NCI-H446 treated with DMSO at 0.1 percent for 48 hours (cell line): ENCODE data around the gene POLR3GL.
A peak's percentile ranks its signal among the peaks of the same experiment; 100 is the strongest.
"Not testable (repeated sequence)": the region's sequence is repeated elsewhere in the genome, so short reads cannot be mapped to it uniquely, and the experiment has no call there.

Experiments
- DNase-seq: peaks from one replicate; lab custom pipeline; 2025; lab: John Stamatoyannopoulos, UW

POLR3GL gene, protein sequence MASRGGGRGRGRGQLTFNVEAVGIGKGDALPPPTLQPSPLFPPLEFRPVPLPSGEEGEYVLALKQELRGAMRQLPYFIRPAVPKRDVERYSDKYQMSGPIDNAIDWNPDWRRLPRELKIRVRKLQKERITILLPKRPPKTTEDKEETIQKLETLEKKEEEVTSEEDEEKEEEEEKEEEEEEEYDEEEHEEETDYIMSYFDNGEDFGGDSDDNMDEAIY

DNA sequence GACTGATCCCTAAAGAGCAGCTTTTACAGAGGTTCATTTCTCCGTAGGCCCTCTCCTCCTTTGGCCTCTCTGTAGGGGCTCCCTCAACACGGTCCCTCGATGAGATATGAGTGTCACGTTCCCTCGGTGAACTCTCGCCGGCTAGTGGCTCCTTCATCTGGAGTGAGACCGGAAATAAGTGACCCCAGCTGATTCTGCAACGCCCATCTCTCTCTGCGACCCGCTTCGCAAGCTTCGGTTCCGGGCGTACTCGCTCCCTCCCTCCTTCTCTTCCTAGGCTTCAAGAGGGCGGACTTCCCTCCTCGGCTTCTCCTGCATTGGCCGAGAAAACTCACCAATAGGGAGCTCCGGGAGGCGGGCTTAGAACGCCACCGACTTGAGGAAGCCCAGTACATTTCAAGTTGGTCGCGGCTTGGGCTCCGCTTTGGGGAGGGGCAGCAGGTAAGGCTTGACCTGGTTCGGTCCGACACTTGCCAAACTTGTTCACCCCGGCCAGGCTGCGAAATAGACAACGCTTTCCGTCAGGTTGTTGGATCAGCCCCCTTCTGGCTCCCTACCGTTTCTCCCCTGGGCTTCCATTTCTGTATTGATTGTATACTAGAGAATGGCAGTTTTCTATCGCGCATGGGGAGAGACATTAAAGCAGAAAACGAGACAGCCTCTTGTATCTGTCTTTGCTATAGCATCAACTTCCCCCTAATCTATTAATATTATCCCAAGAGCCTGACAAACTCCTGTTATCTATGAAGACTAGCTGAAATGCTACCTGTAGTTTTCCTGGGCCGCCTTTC, at the start of gene POLR3GL, which contains the start of gene ANKRD34A:
Gene POLR3GL, plus strand, starts transcription at position 363 of the 791 bp plus-strand sequence. CDS start 10,176 bp downstream, outside the sequence.
Gene ANKRD34A, minus strand, starts transcription at position 248 of the 791 bp plus-strand sequence. CDS start 2,816 bp downstream, outside the sequence.
- DNase-seq, result peak; percentile 76

DNA sequence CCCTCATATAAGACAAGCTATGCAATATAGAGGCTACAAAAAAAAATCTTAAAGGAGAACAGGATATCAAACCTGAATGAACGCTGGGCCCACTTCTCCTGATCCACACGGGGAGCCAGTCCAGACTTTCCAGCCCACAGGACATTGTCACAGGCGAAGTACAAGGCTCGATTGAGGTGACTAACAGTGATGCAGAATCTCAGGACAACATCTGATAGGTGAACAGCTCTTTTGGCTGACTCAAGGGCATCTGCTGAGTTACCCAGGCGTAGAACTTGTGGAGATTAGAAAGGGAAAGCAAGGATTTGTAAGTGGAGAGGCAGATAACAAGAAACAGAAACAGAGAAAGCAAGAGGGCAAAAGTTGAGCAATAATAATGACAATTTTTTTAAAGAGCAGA, 47.7 kb upstream of the POLR3GL start:
- no peak for DNase-seq

DNA sequence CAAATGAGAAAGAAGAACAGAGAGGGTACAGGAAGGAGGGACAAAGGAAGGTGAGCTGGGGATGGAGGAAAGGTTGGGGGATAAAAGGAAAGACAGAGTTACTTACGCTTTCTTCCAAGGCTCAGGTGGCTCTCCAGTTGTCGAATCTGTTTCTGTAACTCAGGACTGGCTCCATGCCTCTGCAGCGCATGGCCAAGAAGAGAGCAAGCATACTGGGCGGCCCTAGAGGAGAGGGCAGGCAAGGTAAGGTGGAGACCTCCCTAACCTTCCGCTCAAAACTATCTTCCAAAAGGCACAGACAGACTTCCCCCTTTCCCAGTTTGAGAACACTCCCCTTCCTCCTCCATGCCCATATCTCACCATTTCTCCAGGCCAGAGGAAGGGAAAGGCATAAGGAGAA, 46.9 kb upstream of the POLR3GL start:
- DNase-seq, result no peak

DNA sequence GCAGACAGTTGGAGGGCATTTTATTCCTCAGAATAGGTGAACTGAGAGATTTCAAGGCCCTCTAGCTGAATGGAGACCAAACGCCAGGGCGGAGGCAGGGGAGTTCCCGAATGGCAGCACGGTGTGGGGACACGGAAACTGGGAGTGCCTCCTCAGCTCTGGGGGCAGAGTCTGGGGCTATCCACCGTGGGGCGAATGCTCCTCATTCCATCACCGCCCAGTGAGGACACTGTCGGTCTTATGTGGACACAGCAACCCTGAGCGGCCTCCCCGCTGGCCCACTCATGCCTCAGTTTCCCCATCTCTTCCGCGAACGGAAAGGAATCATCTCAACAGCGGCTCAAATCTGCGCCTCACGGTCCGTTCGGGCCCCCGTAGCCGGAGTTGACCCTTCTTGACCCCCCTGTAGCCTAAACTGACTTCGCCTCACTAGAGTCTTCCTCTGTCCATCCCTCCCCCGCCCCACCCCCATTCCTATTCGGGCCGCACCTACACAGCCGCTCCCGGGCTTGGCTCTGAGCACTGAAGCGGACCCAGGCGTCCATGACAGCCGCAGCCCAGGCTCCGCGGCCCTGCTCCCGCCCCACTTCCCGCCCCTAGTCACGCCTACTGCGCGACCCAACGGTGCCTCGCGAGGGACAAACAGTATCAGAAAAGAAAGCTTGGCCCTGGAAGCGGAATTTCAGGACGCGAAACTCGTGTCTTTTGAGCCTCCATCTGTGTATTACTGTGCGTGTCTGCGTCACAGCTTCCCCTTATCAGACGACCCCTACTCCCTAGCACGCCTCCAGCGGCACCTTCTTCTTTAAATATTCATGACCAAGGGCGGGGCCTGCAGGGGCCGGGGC, 46.1 kb upstream of the POLR3GL start, which contains the start of gene PEX11B:
Gene PEX11B, minus strand, starts transcription at position 574 of the 848 bp plus-strand sequence. Its CDS starts 29 bp downstream, at position 545.
- DNase-seq, result peak; percentile 85

DNA sequence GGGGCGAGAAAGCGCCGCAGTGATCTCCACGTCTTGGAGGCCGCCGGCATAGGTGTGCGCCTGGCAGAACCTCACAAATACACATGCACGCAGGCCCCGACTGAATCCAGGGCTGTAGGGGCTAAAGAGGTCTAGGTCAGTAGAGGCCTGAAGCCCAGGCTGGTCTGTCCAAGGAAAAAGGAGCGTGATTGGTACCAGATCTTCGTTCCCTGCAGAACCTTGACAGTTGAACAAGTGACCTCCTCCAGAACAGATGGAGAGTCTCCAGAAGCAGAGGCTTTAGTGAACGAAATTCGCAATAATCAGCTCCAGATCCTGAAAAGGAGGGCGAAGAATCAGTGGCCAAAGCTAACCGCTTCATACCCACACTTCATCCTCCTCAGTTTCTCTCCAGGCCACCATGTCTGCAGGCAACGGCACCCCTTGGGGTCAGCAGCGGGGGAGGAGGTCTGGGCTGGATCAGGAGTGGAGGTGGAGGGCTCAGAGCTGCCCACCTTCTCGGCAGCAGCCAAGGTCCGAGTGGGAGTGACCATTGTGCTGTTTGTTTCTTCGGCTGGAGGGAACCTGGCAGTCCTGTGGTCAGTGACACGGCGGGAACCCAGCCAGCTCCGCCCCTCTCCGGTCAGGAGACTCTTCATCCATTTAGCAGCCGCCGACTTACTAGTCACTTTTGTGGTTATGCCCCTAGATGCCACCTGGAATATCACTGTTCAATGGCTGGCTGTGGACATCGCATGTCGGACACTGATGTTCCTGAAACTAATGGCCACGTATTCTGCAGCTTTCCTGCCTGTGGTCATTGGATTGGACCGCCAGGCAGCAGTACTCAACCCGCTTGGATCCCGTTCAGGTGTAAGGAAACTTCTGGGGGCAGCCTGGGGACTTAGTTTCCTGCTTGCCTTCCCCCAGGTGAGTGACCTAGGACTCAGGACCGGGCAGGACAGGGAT, 45.2 kb upstream of the POLR3GL start:
- DNase-seq, result no peak

DNA sequence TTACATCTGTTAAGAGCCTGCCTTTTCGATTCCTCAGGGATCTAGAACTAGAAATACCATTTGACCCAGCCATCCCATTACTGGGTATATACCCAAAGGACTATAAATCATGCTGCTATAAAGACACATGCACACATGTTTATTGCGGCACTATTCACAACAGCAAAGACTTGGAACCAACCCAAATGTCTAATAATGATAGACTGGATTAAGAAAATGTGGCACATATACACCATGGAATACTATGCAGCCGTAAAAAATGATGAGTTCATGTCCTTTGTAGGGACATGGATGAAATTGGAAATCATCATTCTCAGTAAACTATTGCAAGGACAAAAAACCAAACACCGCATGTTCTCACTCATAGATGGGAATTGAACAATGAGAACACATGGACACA, 44.2 kb upstream of the POLR3GL start:
- DNase-seq, result not testable (repeated sequence)

DNA sequence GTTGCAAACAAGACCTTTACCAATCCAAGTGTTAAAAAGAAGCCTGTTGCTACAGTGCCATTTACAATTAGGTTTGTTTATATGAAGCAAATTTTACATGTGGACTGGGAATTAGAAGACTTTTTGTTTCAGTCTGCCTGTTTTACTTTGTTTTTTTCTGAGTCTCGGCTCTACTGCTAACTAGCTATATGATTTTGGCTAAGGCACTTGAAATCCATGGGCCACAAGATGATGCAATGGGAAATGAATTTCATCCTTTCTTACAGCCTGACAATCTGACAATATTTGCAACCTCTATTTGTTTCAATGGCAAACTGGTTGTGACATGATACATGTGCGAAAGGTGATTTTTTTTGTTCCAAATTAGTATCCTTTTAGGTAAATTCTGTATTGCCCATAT, 42.2 kb upstream of the POLR3GL start:
- DNase-seq, result no peak

DNA sequence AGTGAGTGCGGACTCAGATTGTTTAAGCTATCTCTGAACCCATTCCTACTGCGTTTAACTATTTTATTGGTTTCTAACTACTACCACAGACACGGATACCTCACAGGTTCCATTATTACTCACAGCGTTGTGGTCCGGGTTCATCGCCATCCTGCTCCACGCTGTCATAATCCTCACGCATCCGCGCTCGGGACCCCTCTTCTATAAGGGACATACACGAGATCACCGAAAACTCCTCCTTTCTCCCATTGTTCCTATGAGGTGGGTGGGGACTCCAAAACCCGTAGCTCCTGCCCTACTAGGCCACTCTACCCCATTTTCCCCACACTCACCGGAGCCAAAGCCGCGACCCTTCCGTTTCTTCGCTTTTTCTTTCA, 37.8 kb upstream of the POLR3GL start:
- DNase-seq, result no peak

DNA sequence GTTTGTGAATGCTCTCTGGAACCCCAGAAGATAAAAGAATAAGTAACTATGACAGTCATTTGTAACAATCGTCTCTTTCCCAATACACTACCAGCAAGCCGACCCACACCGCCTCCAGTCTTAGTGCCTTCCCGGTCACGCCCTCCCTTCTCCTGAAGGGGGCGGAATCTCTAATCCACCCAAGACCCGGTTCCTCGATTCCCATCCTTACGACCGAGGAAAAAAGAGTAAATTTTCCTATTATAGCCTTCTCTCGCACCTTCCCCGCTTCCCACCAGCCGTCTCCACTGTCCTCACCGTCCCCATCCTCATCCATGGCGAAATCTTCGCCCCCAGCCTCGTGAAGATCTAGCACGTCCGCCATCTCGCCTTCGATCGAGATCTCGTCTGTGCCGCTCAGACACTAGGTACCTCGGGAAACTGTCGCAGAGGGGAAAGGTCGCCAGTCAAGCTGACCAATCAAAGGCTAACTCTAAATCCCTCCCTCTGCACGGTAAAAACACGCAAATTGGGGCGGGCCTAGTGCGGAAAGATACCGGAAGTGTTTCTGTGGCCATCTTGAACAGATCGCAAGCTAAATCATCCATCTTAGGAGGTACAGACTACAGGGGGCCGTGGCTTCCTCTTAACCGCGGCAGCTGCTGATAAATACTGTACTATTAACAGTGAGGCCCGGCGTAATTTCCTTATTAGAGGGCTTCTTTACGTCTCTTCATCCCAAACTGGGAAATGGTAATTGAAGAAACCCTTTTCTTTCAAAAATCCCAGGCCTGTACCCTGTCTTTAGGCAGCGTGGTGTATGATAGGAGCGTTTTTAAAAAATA, 37.2 kb upstream of the POLR3GL start, which contains the start of gene RBM8A:
Gene RBM8A, minus strand, starts transcription at position 422 of the 824 bp plus-strand sequence. Its CDS starts 58 bp downstream, at position 364.
- peak; percentile 99 for DNase-seq

DNA sequence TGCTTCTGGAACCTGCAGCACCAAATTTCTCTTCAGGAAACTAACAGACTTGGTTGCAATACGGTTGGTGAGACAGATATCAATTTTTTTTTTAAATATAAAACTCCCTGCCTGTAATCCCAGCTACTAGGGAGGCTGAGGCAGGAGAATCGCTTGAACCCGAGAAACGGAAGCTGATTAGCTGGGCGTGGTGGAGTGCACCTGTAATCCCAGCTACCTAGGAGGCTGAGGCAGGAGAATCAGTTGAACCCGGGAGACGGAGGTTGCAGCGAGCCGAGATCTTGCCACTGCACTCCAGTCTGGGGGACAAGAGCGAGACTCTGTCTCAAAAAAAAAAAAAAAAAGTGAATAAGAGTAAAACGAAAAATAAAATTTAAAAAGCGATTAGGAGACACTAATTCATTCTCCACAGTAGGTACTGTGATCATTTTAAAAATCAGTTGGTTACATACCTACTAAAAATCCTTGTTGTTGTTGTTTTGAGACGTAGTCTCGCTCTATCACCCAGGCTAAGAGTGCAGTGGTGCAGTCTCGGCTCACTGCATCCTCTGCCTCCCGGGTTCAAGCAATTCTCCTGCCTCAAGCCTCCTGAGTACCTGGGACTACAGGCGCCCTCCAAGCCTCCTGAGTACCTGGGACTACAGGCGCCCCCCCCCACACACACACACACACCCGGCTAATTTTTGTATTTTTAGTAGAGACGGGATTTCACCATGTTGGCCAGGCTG, 36.4 kb upstream of the POLR3GL start:
- no peak for DNase-seq

DNA sequence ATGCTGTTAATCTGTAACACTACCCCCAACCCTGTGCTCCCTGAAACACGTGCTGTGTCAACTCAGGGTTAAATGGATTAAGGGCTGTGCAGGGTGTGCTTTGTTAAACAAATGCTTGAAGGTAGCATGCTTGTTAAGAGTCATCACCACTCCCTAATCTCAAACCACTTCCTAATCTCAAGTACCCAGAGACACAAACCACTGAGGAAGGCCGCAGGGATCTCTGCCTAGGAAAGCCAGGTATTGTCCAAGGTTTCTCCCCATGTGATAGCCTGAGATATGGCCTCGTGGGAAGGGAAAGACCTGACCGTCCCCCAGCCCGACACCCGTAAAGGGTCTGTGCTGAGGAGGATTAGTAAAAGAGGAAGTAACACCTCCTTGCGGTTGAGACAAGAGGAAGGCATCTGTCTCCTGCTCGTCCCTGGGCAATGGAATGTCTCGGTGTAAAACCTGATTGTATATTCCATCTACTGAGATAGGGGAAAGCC, 31.9 kb upstream of the POLR3GL start:
- DNase-seq, result not testable (repeated sequence)

DNA sequence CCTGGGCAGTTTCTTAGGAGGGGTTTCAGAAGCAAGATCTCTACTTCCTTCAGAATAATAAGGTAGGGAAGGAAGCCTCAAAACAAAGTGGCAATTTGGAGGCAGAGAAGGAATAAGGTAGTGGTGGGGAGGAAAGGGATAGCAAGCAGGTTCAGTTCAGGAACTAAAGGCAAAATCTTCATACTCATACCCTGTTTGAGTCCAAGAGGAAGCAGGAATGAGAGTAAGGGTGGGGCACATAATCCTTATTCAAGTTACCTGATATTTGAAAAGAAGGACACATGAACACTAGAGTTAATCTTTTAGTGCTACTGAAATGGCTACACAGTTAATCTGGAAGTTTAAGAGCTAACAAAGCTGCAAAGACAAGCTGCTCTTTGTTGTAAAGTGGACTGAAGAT, 28.8 kb upstream of the POLR3GL start:
- DNase-seq, result no peak

DNA sequence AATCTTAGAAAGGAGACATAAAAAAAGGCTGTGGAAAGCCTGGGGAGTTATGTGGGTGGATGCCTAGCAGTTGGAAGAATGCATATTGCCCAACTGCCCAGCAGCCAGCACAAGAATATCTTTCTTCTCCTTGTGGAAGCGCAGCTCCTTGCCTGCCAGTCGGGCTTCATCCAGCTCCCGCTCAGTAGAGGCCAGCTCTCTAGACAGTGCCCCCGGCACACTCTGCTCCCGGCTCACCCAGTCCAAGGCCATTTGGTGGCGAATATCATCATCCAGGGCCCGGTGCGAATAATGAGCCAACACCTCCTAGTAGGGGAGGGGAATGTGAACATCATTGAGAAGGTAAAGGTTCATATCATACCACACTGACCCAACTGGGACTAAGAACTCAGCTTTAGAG, 28.2 kb upstream of the POLR3GL start:
- no peak for DNase-seq

DNA sequence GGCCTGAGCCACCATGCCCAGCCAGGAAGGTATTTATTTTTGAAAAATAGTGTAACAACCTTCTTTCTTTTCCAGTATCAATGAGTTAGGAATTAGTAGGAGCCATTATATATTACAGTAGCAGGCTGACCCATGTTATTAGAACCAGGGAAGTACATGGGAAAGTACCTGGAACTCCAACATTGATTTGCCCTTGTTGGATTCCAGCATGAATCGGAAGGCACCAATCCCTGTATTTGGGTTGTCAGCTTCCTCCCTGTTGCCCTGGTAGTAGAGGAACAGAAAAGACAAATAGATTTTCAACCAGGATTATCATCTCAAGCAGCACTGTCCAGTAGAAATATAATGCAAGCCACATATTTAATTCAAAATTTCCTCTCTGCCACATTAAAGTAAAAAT, 27.1 kb upstream of the POLR3GL start:
- no peak for DNase-seq

DNA sequence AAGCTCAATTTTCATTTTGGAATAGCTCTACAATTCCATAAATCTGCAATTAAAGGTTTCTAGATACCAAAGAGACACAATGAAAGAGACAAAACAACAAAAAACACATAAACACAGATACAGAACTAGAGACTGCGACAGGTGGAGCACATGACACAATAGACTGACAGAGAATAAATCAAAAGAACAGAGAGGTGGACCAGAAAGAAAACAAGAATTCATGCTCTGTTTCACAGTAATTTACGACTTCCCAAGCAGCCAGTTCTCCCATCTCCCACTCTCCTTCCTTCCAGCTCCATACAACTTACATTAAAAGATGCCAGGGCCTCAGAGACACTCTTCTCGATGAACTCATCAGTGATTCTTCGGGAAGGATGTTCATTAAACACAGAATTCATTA, 22.1 kb upstream of the POLR3GL start:
- no peak for DNase-seq

DNA sequence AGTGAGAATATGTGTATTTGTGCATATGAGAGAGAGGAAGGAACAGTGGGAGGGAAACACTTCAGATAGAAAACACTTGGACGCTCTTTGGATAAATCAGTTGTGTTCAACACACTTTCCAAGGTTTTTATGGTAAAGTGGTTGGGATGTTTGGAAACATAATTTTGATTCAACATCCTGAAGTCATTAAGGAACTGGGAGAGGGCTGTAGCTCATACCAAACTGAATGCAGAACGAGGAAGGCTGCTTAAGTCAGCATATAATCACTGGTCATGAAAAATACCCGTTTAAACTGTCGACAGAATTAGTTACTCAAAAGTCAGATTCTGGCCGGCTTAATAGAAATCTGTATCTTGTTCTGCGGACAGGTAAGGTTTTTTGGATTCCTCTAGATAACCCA, 21.6 kb upstream of the POLR3GL start:
- DNase-seq, result no peak

DNA sequence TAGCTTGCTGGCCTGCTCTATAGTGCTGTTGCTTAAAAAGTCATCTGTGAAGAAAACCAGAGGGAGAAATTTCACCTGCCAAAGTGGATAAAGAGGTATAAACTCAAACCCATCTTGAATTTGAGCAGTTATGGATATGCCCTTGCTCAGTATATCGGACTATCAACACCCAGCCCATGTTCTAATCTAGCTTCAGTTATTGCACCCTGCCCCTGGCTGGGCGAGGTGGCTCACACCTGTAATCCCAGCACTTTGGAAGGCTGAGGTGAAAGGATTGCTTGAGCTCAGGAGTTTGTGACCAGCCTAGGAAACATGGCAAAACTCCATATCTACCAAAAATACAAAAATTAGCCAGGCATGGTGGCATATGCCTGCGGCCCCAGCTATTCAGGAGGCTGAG, 20.0 kb upstream of the POLR3GL start:
- no peak for DNase-seq

DNA sequence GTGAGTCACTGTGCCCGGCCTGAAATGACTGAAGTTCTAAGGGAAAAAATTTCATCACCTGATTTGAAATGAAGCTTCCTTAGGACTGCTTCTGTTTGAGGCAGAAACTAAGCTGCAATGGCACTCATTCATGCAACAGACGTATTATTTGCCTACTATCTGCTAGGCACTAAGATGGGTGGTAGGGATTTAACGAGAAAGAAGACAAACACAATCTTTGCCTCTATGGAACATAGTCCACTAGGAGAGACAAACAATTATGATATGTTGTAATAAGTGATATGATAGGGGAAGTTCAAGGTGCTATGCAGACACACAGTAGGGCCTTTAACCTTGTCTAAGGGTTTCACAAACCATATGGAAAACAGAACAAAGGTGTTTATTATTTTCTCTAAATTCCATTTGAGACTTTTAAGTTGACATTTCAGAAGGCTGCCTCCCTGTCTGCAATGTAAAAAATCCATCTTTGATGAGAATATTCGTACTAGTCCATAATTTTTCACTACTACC, 18.0 kb upstream of the POLR3GL start:
- no peak for DNase-seq

DNA sequence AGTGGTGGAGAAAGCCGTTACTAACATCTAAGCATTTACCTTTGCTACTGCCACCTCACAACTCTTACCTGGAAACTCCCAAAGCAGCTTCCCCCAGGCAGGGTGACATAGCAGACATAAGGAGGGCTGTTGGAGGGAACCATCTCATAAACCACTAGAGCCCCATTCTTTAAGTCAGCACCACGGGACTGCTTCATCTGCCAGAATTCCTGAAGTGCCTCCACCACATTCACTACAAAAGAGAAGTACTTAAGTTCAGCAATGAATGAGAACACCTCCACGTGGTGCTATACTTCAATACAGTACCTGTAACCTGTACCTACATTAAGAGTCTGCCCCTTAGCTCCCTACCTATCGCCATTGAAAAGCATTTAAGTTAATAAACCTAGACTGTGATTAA, 16.9 kb upstream of the POLR3GL start:
- no peak for DNase-seq
